ENCODE measurements around the gene MYLK4.

Gene MYLK4

DNA sequence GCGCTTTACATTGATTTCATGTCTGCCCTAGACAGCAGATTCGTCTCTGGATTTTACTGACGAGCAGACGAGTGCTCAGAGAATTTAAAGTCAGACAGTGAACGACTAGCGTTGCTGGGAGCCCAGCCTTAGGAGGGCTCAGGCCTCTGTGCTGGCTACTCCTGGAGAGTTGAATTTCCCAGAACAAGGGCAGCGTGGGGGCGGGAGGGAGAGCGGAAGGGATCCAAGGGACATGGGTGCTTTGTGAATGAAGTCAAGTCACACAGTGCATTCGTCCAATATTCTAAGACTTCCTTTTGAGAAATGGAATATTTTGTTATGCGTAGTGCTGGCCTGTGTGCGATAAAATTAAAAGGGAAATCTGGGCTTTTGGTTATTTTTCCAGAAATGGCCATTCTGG, 126.5 kb downstream of the MYLK4 start:
- in situ Hi-C loops (cut with MboI; ENCODE audit: low pct_unique_long_range_greater_than_20kb, low sequenced_read_pairs) = no loop called here
- no peak for DNase-seq

- in situ Hi-C loops (cut with MboI; ENCODE audit: low pct_unique_long_range_greater_than_20kb, low sequenced_read_pairs) = no loop called here
Measured at GRCh38 chr6:2623295-2623694, 127.4 kb downstream of the MYLK4 start.

GRCh38 chr6:2622671-2623070, 128.1 kb downstream of the MYLK4 start:
- in situ Hi-C loops (cut with MboI; ENCODE audit: low pct_unique_long_range_greater_than_20kb, low sequenced_read_pairs) = no loop called here
- DNase-seq = no peak

More at GRCh38 chr6:2623295-2623694, 127.4 kb downstream of the MYLK4 start:
- no peak for DNase-seq

DNA sequence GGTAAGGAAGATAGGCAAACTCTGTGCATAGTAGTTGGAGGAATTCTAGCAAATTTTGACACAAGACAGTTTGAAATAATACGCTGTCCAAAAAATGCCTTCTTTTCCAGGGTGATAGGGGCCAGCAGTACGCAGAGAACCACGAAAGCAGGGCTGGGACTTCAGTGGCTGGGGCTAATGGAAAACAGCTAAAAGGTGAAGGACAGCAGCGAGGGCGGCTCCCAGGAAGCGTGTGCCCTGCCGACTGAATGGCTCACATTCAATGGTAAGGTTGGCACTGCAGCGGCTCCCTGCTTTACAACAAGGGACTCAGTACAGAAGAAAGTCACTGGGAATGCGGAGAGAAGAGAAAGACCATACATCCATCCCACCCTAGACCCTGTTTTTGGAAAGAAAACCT, 131.1 kb downstream of the MYLK4 start:
- DNase-seq = no peak
- in situ Hi-C loops (cut with MboI; ENCODE audit: low pct_unique_long_range_greater_than_20kb, low sequenced_read_pairs) = no loop called here

DNA sequence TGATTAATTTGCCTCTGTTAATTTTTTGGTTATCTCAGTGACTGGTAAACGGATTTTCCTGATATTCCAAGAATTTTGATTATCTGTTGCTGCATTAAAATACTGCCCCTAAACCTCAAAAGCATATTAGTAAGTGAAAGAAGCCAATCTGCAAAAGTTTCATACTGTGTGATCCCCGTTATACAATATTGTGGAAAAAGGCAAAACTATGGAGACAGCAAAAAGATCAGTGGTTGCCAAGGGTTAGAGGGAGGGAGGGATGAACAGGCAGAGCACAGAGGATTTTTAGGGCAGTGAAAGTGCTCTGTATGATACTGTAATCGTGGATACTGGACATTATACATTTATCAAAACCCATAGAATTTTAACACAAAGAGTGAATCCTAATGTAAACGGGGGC, 133.0 kb downstream of the MYLK4 start:
- in situ Hi-C loops (cut with MboI; ENCODE audit: low pct_unique_long_range_greater_than_20kb, low sequenced_read_pairs) = no loop called here

GRCh38 chr6:2616811-2617210, 133.9 kb downstream of the MYLK4 start:
- in situ Hi-C loops (cut with MboI; ENCODE audit: low pct_unique_long_range_greater_than_20kb, low sequenced_read_pairs) = no loop called here
- no peak for DNase-seq

More for the DNA sequence above, 133.0 kb downstream of the MYLK4 start:
- DNase-seq = no peak

- in situ Hi-C loops (cut with MboI; ENCODE audit: low pct_unique_long_range_greater_than_20kb, low sequenced_read_pairs) = no loop called here
- DNase-seq = no peak
Measured at GRCh38 chr6:2615251-2615650, 135.5 kb downstream of the MYLK4 start.

GRCh38 chr6:2614846-2615245, 135.9 kb downstream of the MYLK4 start:
- no peak for DNase-seq
- in situ Hi-C loops (cut with MboI; ENCODE audit: low pct_unique_long_range_greater_than_20kb, low sequenced_read_pairs) = no loop called here

GRCh38 chr6:2614155-2614554, 136.6 kb downstream of the MYLK4 start:
- in situ Hi-C loops (cut with MboI; ENCODE audit: low pct_unique_long_range_greater_than_20kb, low sequenced_read_pairs) = no loop called here
- DNase-seq = no peak
